Measurements from ENCODE around the gene RNF115. TPM values are rescaled to one million over a fixed set of nuclear protein-coding genes. Genes with fewer than 3 reads are reported as not detected.
A peak's percentile ranks its signal among the peaks of the same experiment; 100 is the strongest.
"Not testable (repeated sequence)": the region's sequence is repeated elsewhere in the genome, so short reads cannot be mapped to it uniquely, and the experiment has no call there.

Gene RNF115
- total RNA-seq, 6 experiments from 2014 or later, result 5.3 to 10.3 (median 8.0) TPM

DNA sequence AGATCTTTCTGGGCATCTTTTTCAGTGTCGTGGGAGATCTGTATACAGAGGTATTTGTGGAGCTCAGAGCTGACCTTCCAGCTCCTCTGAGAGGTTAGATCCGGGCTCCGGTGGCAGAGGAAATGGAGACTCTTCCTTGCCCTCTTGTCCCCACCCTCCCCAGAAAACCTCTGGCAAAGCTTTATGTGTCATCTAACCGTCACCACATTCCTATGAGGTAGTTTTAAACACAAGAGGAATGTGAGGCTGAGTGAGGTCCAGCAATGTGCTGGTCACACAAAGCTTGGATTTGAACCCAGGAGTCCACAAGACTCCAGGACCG, 103.4 kb downstream of the RNF115 start:
- H3K36me3 ChIP-seq, result no peaks in the 10 kb centered on the region
- no peak for DNase-seq
- 36% methylated on average over 3 of the region's 5 CpGs for WGBS (ENCODE audit: insufficient coverage, low coverage, low lambda C conversion rate, missing lambda C conversion rate)
- H3K27me3 ChIP-seq, result no peaks in the 10 kb centered on the region
- peak overlapping the region in 1 of 3 donors; percentile 18 for H3K27ac ChIP-seq
- peak overlapping the region in 1 of 3 donors; percentile 34 for H3K4me3 ChIP-seq
- intact Hi-C loops (cut with DNase I), result no loop called here
- ATAC-seq, result peak in 1 of 4 donors; percentile 22
- H3K9me3 ChIP-seq, result no peaks in the 10 kb centered on the region
- TF ChIP-seq, protein P1, sequence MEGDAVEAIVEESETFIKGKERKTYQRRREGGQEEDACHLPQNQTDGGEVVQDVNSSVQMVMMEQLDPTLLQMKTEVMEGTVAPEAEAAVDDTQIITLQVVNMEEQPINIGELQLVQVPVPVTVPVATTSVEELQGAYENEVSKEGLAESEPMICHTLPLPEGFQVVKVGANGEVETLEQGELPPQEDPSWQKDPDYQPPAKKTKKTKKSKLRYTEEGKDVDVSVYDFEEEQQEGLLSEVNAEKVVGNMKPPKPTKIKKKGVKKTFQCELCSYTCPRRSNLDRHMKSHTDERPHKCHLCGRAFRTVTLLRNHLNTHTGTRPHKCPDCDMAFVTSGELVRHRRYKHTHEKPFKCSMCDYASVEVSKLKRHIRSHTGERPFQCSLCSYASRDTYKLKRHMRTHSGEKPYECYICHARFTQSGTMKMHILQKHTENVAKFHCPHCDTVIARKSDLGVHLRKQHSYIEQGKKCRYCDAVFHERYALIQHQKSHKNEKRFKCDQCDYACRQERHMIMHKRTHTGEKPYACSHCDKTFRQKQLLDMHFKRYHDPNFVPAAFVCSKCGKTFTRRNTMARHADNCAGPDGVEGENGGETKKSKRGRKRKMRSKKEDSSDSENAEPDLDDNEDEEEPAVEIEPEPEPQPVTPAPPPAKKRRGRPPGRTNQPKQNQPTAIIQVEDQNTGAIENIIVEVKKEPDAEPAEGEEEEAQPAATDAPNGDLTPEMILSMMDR (IDR thresholded peaks at IDR 0.05), result no peak
- TF ChIP-seq POLR2A (IDR thresholded peaks at IDR 0.05), result no peak
- H3K4me1 ChIP-seq, result peaks cover 0 to 7% (median 3%) of the 10 kb centered on the region in 4 donors

DNA sequence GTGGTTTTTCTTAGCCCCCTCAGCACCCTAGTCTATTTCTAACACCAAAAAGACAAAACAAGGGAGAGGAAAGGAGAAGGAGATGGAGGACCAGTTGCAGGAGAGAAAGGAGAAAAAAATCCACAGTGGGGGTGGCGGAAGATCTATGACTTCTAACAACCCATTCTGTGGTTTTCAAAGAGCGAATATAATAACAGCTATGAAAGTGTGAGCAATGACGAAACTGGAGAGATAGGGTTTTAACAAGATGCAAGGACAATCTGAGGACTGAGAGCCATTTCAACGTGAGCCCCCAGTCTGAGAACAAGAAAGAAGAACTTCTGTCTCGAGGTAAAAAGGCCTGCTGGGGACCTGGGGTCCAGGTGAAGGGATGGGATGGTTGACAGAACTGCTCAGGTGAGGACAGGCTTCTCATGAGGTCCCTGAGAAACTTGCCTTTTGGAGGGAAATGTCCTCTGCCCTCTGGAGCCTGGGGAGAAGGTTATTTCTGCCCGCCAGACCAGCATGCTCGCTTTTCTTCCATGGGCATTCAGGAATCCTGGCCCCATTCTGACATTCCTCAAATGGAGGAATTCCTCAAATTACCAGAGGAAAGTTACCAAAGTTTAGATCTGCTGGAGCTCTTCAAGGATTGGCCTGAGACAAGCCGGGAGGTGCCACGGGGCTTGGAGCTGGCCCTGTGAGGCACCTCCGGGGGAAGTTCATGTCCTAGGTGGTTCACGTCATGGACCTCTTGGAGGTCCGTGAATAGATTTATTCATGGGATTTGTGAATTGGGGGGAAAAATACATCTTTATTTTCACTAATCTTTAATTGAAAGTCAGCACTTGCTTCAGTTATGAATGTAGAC, 104.4 kb downstream of the RNF115 start, which contains the start of gene CD160:
TSS of gene CD160 (plus strand) at position 270 of the 850 bp plus-strand sequence. CDS start 8,829 bp downstream, outside the sequence.
- Histone ChIP-seq H3K4me1 (peaks cover 0 to 15% (median 7%) of the 10 kb centered on the region in 4 donors), H3K36me3 (no peaks in the 10 kb centered on the region), H3K4me3 (no peak within 1 kb of the TSS), H3K27me3 (no peaks in the 10 kb centered on the region), H3K9me3 (no peaks in the 10 kb centered on the region), H3K27ac (no peak within 1 kb of the TSS)
- WGBS (ENCODE audit: insufficient coverage, low coverage, low lambda C conversion rate, missing lambda C conversion rate), result 75% methylated on average over 12 of the region's 12 CpGs
- DNase-seq, result peak in 1 of 3 donors; percentile 28
- intact Hi-C loops (cut with DNase I), result no loop called here
- TF ChIP-seq, protein P1 (IDR thresholded peaks at IDR 0.05), result no peak
- TF ChIP-seq POLR2A (IDR thresholded peaks at IDR 0.05), result no peak
- no peak for ATAC-seq

DNA sequence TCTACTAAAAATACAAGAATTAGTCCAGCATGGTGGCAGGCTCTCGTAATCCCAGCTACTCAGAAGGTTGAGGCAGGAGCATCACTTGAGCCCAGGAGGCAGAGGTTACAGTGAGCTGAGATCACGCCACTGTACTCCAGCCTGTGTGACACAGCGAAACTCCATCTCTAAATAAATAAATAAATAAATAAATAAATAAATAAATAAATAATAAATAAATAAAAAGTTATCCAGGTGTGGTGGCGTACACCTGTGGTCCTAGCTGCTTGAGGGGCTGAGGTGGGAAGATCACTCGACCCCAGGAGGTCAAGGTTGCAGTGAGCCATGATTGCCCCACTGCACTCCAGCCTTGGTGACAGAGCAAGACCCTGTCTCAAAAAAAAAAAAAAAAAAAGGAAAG, 105.4 kb downstream of the RNF115 start:
- intact Hi-C loops (cut with DNase I); H3K36me3 ChIP-seq; H3K27ac ChIP-seq; H3K4me3 ChIP-seq; ATAC-seq; H3K9me3 ChIP-seq; H3K27me3 ChIP-seq: not testable (repeated sequence)
- 95% methylated on average over 5 of the region's 5 CpGs for WGBS (ENCODE audit: insufficient coverage, low coverage, low lambda C conversion rate, missing lambda C conversion rate)
- peak in 1 of 3 donors; percentile 22 for DNase-seq
- H3K4me1 ChIP-seq, result peaks cover 0 to 25% (median 12%) of the 10 kb centered on the region in 4 donors

DNA sequence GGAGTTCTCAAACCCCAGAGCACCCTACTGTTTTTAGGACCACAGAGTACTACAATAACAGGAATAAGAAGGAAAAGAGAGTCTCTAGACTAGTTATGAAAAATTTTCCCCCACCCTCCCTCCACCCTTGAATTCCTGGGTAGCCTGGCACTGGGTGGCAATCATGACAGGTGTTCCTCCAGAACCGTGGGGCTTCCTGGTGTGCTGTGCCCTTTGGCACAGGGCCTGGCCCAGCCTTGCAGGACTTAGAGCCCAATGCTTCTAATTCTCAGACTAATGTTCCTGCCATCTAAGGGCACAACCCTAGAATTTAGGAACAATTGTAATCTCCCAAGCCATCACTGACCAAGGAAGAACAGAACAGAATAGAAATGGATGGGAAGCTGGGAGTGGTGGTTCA, 106.1 kb downstream of the RNF115 start:
- no peak for TF ChIP-seq POLR2A (IDR thresholded peaks at IDR 0.05)
- TF ChIP-seq, protein P1 (IDR thresholded peaks at IDR 0.05), result no peak
- DNase-seq (peak in 1 of 3 donors; percentile 33), ATAC-seq (no peak)
- no peaks in the 10 kb centered on the region for H3K9me3 ChIP-seq
- no peaks in the 10 kb centered on the region for H3K36me3 ChIP-seq
- H3K4me1 ChIP-seq, result peaks cover 0 to 30% (median 14%) of the 10 kb centered on the region in 4 donors
- WGBS (ENCODE audit: insufficient coverage, low coverage, low lambda C conversion rate, missing lambda C conversion rate), result no CpG with 5 or more reads among the region's 1 CpG
- H3K27ac ChIP-seq, result no peak overlapping the region
- no peak overlapping the region for H3K4me3 ChIP-seq
- intact Hi-C loops (cut with DNase I), result no loop called here
- H3K27me3 ChIP-seq, result no peaks in the 10 kb centered on the region

DNA sequence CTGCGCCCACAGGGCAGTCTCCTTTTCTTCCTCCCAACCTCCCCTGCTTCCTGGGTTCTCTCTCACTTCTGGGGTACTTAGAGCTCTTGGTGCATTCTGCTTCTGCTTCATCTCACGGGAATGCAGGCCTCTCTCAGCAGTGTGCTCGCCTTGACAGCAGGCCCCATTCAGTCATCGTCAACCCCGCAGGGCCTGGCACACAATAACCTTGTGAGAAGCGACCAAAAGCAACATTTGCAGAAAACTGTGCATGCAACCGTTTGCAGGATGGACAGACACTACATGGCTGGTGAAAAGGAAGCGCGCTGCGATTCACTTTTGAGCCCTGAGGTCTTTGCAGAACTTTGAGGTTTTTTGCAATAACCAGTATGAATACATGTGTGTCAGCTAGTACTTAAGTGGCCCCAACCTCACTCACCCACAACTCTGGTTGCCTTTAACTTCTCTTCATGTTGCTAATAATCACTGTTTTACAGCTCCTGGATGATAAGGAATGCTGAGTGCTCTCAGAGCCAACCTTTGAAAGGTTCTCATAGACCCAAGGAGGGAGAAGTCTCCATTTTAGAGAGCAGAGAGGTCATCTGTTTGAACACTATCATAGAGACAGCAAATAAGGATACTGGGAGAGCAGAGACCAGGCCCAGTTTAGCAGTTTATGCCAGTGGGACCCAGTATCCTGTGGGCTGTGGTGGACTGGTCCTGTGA, 107.1 kb downstream of the RNF115 start:
- 72% methylated on average over 10 of the region's 10 CpGs for WGBS (ENCODE audit: insufficient coverage, low coverage, low lambda C conversion rate, missing lambda C conversion rate)
- H3K4me1 ChIP-seq, result peaks cover 0 to 33% (median 15%) of the 10 kb centered on the region in 4 donors
- TF ChIP-seq, protein P1 (IDR thresholded peaks at IDR 0.05), result no peak
- TF ChIP-seq POLR2A (IDR thresholded peaks at IDR 0.05), result no peak

More for the DNA sequence above, 107.1 kb downstream of the RNF115 start:
- ATAC-seq, result no peak
- intact Hi-C loops (cut with DNase I), result no loop called here
- Histone ChIP-seq H3K9me3 (no peaks in the 10 kb centered on the region), H3K27ac (no peak overlapping the region), H3K36me3 (no peaks in the 10 kb centered on the region), H3K27me3 (no peaks in the 10 kb centered on the region), H3K4me3 (no peak overlapping the region)
- DNase-seq, result peak in 1 of 3 donors; percentile 23

All from right lobe of liver (tissue), 6 donors.